ENCODE data around the gene PSMD11. TPM values are rescaled to one million over a fixed set of nuclear protein-coding genes. Genes with fewer than 3 reads are reported as not detected.
"Not testable (repeated sequence)": the region's sequence is repeated elsewhere in the genome, so short reads cannot be mapped to it uniquely, and the experiment has no call there.

PSMD11 gene
- 83.7 and 138 TPM in 2 replicates for total RNA-seq (2014; rRNA removed; shearing (Covaris generic); ENCODE audit: low replicate concordance)

- peak; percentile 96 for DNase-seq (ENCODE audit: low read depth)
- in situ Hi-C loops (cut with HindIII; ENCODE audit: low pct_unique_long_range_greater_than_20kb, low sequenced_read_pairs), result no loop called here
Measured at GRCh38 chr17:32444301-32445073, at the start of gene PSMD11. TSS of gene PSMD11 (plus strand) at chr17:32444510. CDS start at chr17:32444524, 14 bp downstream.

- DNase-seq (ENCODE audit: low read depth), result no peak
- in situ Hi-C loops (cut with HindIII; ENCODE audit: low pct_unique_long_range_greater_than_20kb, low sequenced_read_pairs), result no loop called here
Measured at GRCh38 chr17:32396343-32396742, 48.0 kb upstream of the PSMD11 start.

GRCh38 chr17:32398946-32399345, 45.4 kb upstream of the PSMD11 start:
- in situ Hi-C loops (cut with HindIII; ENCODE audit: low pct_unique_long_range_greater_than_20kb, low sequenced_read_pairs), result no loop called here
- DNase-seq (ENCODE audit: low read depth), result no peak

- DNase-seq (ENCODE audit: low read depth); in situ Hi-C loops (cut with HindIII; ENCODE audit: low pct_unique_long_range_greater_than_20kb, low sequenced_read_pairs): not testable (repeated sequence)
Measured at GRCh38 chr17:32410085-32410484, 34.2 kb upstream of the PSMD11 start.

GRCh38 chr17:32426894-32427293, 17.4 kb upstream of the PSMD11 start:
- in situ Hi-C loops (cut with HindIII; ENCODE audit: low pct_unique_long_range_greater_than_20kb, low sequenced_read_pairs), result no loop called here

GRCh38 chr17:32429598-32429997, 14.7 kb upstream of the PSMD11 start:
- in situ Hi-C loops (cut with HindIII; ENCODE audit: low pct_unique_long_range_greater_than_20kb, low sequenced_read_pairs), result no loop called here
- DNase-seq (ENCODE audit: low read depth), result no peak

More at GRCh38 chr17:32426894-32427293, 17.4 kb upstream of the PSMD11 start:
- no peak for DNase-seq (ENCODE audit: low read depth)

- in situ Hi-C loops (cut with HindIII; ENCODE audit: low pct_unique_long_range_greater_than_20kb, low sequenced_read_pairs), result no loop called here
- DNase-seq (ENCODE audit: low read depth), result no peak
Measured at GRCh38 chr17:32440722-32441121, 3.6 kb upstream of the PSMD11 start.

- DNase-seq (ENCODE audit: low read depth), result no peak
- in situ Hi-C loops (cut with HindIII; ENCODE audit: low pct_unique_long_range_greater_than_20kb, low sequenced_read_pairs), result no loop called here
Measured at GRCh38 chr17:32441886-32442285, 2.4 kb upstream of the PSMD11 start.

GRCh38 chr17:32443827-32444300, 446 bp upstream of the PSMD11 start:
- DNase-seq (ENCODE audit: low read depth), result no peak
- in situ Hi-C loops (cut with HindIII; ENCODE audit: low pct_unique_long_range_greater_than_20kb, low sequenced_read_pairs), result no loop called here

- DNase-seq (ENCODE audit: low read depth), result peak; percentile 71
- in situ Hi-C loops (cut with HindIII; ENCODE audit: low pct_unique_long_range_greater_than_20kb, low sequenced_read_pairs), result no loop called here
Measured at GRCh38 chr17:32445074-32445415, 735 bp downstream of the PSMD11 start.

- DNase-seq (ENCODE audit: low read depth), result no peak
- in situ Hi-C loops (cut with HindIII; ENCODE audit: low pct_unique_long_range_greater_than_20kb, low sequenced_read_pairs), result no loop called here
Measured at GRCh38 chr17:32445497-32445896, 1.2 kb downstream of the PSMD11 start.

- in situ Hi-C loops (cut with HindIII; ENCODE audit: low pct_unique_long_range_greater_than_20kb, low sequenced_read_pairs), result no loop called here
Measured at GRCh38 chr17:32445971-32446370, 1.7 kb downstream of the PSMD11 start.

GRCh38 chr17:32446949-32447348, 2.6 kb downstream of the PSMD11 start:
- in situ Hi-C loops (cut with HindIII; ENCODE audit: low pct_unique_long_range_greater_than_20kb, low sequenced_read_pairs), result no loop called here
- DNase-seq (ENCODE audit: low read depth), result no peak

More at GRCh38 chr17:32445971-32446370, 1.7 kb downstream of the PSMD11 start:
- peak; percentile 47 for DNase-seq (ENCODE audit: low read depth)

GRCh38 chr17:32449963-32450362, 5.7 kb downstream of the PSMD11 start:
- in situ Hi-C loops (cut with HindIII; ENCODE audit: low pct_unique_long_range_greater_than_20kb, low sequenced_read_pairs), result no loop called here
- no peak for DNase-seq (ENCODE audit: low read depth)

GRCh38 chr17:32450379-32450778, 6.1 kb downstream of the PSMD11 start:
- in situ Hi-C loops (cut with HindIII; ENCODE audit: low pct_unique_long_range_greater_than_20kb, low sequenced_read_pairs); DNase-seq (ENCODE audit: low read depth): not testable (repeated sequence)

- in situ Hi-C loops (cut with HindIII; ENCODE audit: low pct_unique_long_range_greater_than_20kb, low sequenced_read_pairs), result no loop called here
- DNase-seq (ENCODE audit: low read depth), result no peak
Measured at GRCh38 chr17:32451879-32452278, 7.6 kb downstream of the PSMD11 start.

- in situ Hi-C loops (cut with HindIII; ENCODE audit: low pct_unique_long_range_greater_than_20kb, low sequenced_read_pairs), result no loop called here
- DNase-seq (ENCODE audit: low read depth), result no peak
Measured at GRCh38 chr17:32452281-32452680, 8.0 kb downstream of the PSMD11 start.

GRCh38 chr17:32453370-32453769, 9.1 kb downstream of the PSMD11 start:
- DNase-seq (ENCODE audit: low read depth), result no peak
- in situ Hi-C loops (cut with HindIII; ENCODE audit: low pct_unique_long_range_greater_than_20kb, low sequenced_read_pairs), result no loop called here

GRCh38 chr17:32458371-32458770, 14.1 kb downstream of the PSMD11 start:
- in situ Hi-C loops (cut with HindIII; ENCODE audit: low pct_unique_long_range_greater_than_20kb, low sequenced_read_pairs), result no loop called here
- no peak for DNase-seq (ENCODE audit: low read depth)

- in situ Hi-C loops (cut with HindIII; ENCODE audit: low pct_unique_long_range_greater_than_20kb, low sequenced_read_pairs), result no loop called here
- DNase-seq (ENCODE audit: low read depth), result no peak
Measured at GRCh38 chr17:32460054-32460453, 15.7 kb downstream of the PSMD11 start.
